ENCODE measurements around the gene PTN. TPM values are rescaled to one million over a fixed set of nuclear protein-coding genes. Genes with fewer than 3 reads are reported as not detected.
"Not testable (repeated sequence)": the region's sequence is repeated elsewhere in the genome, so short reads cannot be mapped to it uniquely, and the experiment has no call there.

The PTN gene
- total and polyA plus RNA-seq, 12 donors: 6.6 to 23.0 (median 12.9) TPM

GRCh38 chr7:137206770-137207169 lies 136.8 kb downstream of the PTN start:
- H3K27ac ChIP-seq: no peak overlapping the region
- TF ChIP-seq, protein P1, sequence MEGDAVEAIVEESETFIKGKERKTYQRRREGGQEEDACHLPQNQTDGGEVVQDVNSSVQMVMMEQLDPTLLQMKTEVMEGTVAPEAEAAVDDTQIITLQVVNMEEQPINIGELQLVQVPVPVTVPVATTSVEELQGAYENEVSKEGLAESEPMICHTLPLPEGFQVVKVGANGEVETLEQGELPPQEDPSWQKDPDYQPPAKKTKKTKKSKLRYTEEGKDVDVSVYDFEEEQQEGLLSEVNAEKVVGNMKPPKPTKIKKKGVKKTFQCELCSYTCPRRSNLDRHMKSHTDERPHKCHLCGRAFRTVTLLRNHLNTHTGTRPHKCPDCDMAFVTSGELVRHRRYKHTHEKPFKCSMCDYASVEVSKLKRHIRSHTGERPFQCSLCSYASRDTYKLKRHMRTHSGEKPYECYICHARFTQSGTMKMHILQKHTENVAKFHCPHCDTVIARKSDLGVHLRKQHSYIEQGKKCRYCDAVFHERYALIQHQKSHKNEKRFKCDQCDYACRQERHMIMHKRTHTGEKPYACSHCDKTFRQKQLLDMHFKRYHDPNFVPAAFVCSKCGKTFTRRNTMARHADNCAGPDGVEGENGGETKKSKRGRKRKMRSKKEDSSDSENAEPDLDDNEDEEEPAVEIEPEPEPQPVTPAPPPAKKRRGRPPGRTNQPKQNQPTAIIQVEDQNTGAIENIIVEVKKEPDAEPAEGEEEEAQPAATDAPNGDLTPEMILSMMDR (IDR thresholded peaks at IDR 0.05): no peak
- peaks cover 0 to 46% (median 0%) of the 10 kb centered on the region in 11 donors for H3K9me3 ChIP-seq
- H3K27me3 ChIP-seq: no peaks in the 10 kb centered on the region
- ATAC-seq: no peak
- no peaks in the 10 kb centered on the region for H3K4me1 ChIP-seq
- intact Hi-C loops (cut with DNase I): no loop called here
- H3K36me3 ChIP-seq: no peaks in the 10 kb centered on the region
- DNase-seq: no peak
- no peak overlapping the region for H3K4me3 ChIP-seq

DNA sequence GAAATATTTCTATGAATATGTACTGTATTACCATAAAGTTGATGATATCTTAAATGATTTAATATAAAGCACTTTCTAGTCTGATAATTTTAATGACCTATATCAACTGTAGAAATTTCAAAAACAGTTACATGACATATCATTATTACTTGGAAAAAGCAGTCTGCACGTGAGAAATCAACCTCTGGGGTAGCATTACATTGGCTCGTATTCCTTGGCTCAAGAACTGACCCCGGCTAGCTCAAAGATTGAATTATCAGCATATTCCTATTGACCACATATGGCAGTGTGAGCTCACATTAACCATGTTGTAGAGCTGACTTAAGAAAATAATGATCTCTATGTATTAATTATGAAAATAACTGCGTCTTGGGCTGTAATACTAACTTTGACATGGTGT lies 139.3 kb downstream of the PTN start:
- DNase-seq: no peak
- ATAC-seq: no peak
- H3K27ac ChIP-seq: no peak overlapping the region
- H3K27me3 ChIP-seq: no peaks in the 10 kb centered on the region
- 70 to 75% methylated on average over 4 of the region's 4 CpGs for WGBS, 2 donors
- no peaks in the 10 kb centered on the region for H3K4me1 ChIP-seq
- H3K9me3 ChIP-seq: peaks cover 0 to 40% (median 0%) of the 10 kb centered on the region in 11 donors
- intact Hi-C loops (cut with DNase I): no loop called here
- TF ChIP-seq, protein P1 (IDR thresholded peaks at IDR 0.05): no peak
- H3K4me3 ChIP-seq: no peak overlapping the region
- H3K36me3 ChIP-seq: no peaks in the 10 kb centered on the region

DNA sequence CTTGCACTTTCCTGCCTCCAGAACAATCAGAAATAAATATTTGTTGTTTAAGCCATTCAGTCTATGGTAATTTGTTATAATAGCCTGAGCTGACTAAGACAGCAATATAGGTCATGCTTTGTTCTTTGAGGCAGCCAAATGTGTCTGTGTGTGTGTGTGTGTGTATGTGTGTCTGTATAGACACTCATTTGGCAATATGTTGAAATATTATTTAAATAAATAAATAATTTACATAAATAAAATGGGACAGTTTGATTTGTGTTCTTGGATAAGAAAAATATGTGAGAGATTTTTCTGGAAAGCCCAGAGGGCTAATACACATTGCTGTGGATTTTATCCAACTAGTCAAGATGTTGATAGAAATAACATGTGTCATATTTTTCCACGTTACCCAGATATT lies 140.2 kb downstream of the PTN start:
- Histone ChIP-seq H3K27me3 (no peaks in the 10 kb centered on the region), H3K4me1 (no peaks in the 10 kb centered on the region), H3K9me3 (peaks cover 0 to 32% (median 0%) of the 10 kb centered on the region in 11 donors), H3K36me3 (no peaks in the 10 kb centered on the region), H3K27ac (no peak overlapping the region), H3K4me3 (no peak overlapping the region)
- intact Hi-C loops (cut with DNase I): no loop called here
- ATAC-seq: no peak
- TF ChIP-seq, protein P1 (IDR thresholded peaks at IDR 0.05): no peak
- no peak for DNase-seq
- 46 to 54% methylated on average over 1 of the region's 1 CpG for WGBS, 2 donors

- H3K4me3 ChIP-seq: no peak overlapping the region
- no peaks in the 10 kb centered on the region for H3K9me3 ChIP-seq
- no peaks in the 10 kb centered on the region for H3K36me3 ChIP-seq
- no peak for ATAC-seq
- H3K27ac ChIP-seq: no peak overlapping the region
- intact Hi-C loops (cut with DNase I): no loop called here
- TF ChIP-seq, protein P1 (IDR thresholded peaks at IDR 0.05): no peak
- H3K4me1 ChIP-seq: no peaks in the 10 kb centered on the region
- WGBS, 2 donors: 68 to 74% methylated on average over 1 of the region's 1 CpG
- no peaks in the 10 kb centered on the region for H3K27me3 ChIP-seq
- no peak for DNase-seq
These were observed 146.9 kb downstream of the PTN start for GRCh38 chr7:137196648-137197047.

GRCh38 chr7:137195996-137196395 lies 147.5 kb downstream of the PTN start:
- ATAC-seq (no peak), DNase-seq (no peak)
- TF ChIP-seq, protein P1 (IDR thresholded peaks at IDR 0.05): no peak
- H3K27ac ChIP-seq: no peak overlapping the region
- intact Hi-C loops (cut with DNase I): no loop called here
- no peaks in the 10 kb centered on the region for H3K36me3 ChIP-seq
- H3K9me3 ChIP-seq: no peaks in the 10 kb centered on the region
- 89 to 91% methylated on average over 2 of the region's 2 CpGs for WGBS, 2 donors
- H3K4me3 ChIP-seq: no peak overlapping the region
- H3K27me3 ChIP-seq: no peaks in the 10 kb centered on the region
- H3K4me1 ChIP-seq: no peaks in the 10 kb centered on the region

GRCh38 chr7:137181619-137182018 lies 161.9 kb downstream of the PTN start:
- H3K27ac ChIP-seq; H3K36me3 ChIP-seq; H3K27me3 ChIP-seq; ATAC-seq; H3K4me3 ChIP-seq; DNase-seq; intact Hi-C loops (cut with DNase I); H3K9me3 ChIP-seq; H3K4me1 ChIP-seq: not testable (repeated sequence)
- WGBS, 2 donors: 87 to 90% methylated on average over 23 to 24 of the region's 25 CpGs

Measured in heart right ventricle (tissue), 16 donors.